ENCODE data around the gene ATP11C.
"Not testable (repeated sequence)": the region's sequence is repeated elsewhere in the genome, so short reads cannot be mapped to it uniquely, and the experiment has no call there.

Gene ATP11C

GRCh38 chrX:139851730-139852129 lies 81.1 kb downstream of the ATP11C start:
- FAIRE-seq: no peak

GRCh38 chrX:139850968-139851367 lies 81.9 kb downstream of the ATP11C start:
- no peak for FAIRE-seq

GRCh38 chrX:139844884-139845283 lies 88.0 kb downstream of the ATP11C start:
- FAIRE-seq: no peak

- no peak for FAIRE-seq
Observed at GRCh38 chrX:139844163-139844562, 88.7 kb downstream of the ATP11C start.

GRCh38 chrX:139842326-139843185 lies 90.3 kb downstream of the ATP11C start:
- no peak for FAIRE-seq

GRCh38 chrX:139836335-139836734 lies 96.5 kb downstream of the ATP11C start:
- FAIRE-seq: not testable (repeated sequence)

- FAIRE-seq: no peak
Observed at GRCh38 chrX:139834879-139835278, 98.0 kb downstream of the ATP11C start.

- no peak for FAIRE-seq
Observed at GRCh38 chrX:139832718-139833309, 100.0 kb downstream of the ATP11C start.

- FAIRE-seq: no peak
Observed at GRCh38 chrX:139831675-139832456, 101.0 kb downstream of the ATP11C start.

GRCh38 chrX:139831017-139831416 lies 101.8 kb downstream of the ATP11C start:
- no peak for FAIRE-seq

- no peak for FAIRE-seq
Observed at GRCh38 chrX:139828830-139829229, 104.0 kb downstream of the ATP11C start.

- no peak for FAIRE-seq
Observed at GRCh38 chrX:139828033-139828432, 104.8 kb downstream of the ATP11C start.

GRCh38 chrX:139826065-139827044 lies 106.5 kb downstream of the ATP11C start:
- FAIRE-seq: no peak

GRCh38 chrX:139825618-139826017 lies 107.2 kb downstream of the ATP11C start:
- FAIRE-seq: no peak

GRCh38 chrX:139823806-139824205 lies 109.0 kb downstream of the ATP11C start:
- no peak for FAIRE-seq

- FAIRE-seq: no peak
Observed at GRCh38 chrX:139820358-139820984, 112.4 kb downstream of the ATP11C start.

GRCh38 chrX:139816204-139816603 lies 116.6 kb downstream of the ATP11C start:
- no peak for FAIRE-seq

- no peak for FAIRE-seq
Observed at GRCh38 chrX:139815771-139816170, 117.1 kb downstream of the ATP11C start.

GRCh38 chrX:139811942-139812629 lies 120.8 kb downstream of the ATP11C start:
- no peak for FAIRE-seq

- FAIRE-seq: no peak
Observed at GRCh38 chrX:139804482-139804881, 128.4 kb downstream of the ATP11C start.

GRCh38 chrX:139803224-139803623 lies 129.6 kb downstream of the ATP11C start:
- no peak for FAIRE-seq
